Neural cell (in vitro differentiated cells): ENCODE results near the gene GLYATL3.

Experiments used
- EP300 ChIP-seq: fragments of 450-650 bp; conservative IDR thresholded peaks from 2 replicates; pipeline ENCODE4 v1.6.1; 2014; ENCODE audit warnings: antibody characterized with exemption, mild to moderate bottlenecking, moderate library complexity; ENCODE audit not compliant: poor library complexity, severe bottlenecking
- EZH2 ChIP-seq: fragments of 200-600, 300-800 bp; shearing (Covaris generic), sonication (generic); IDR thresholded peaks from 2 replicates; pipeline ENCODE4 v1.6.1; 2014; ENCODE audit warnings: antibody characterized with exemption, low read length, borderline replicate concordance, mild to moderate bottlenecking; ENCODE audit not compliant: insufficient read depth, poor library complexity, severe bottlenecking
- MXI1 ChIP-seq: fragments of 450-650 bp; conservative IDR thresholded peaks from 2 replicates; pipeline ENCODE4 v1.6.1; 2014; ENCODE audit warnings: antibody characterized with exemption, mild to moderate bottlenecking; ENCODE audit not compliant: poor library complexity, severe bottlenecking
- POLR2AphosphoS5 ChIP-seq: IDR thresholded peaks from 2 replicates; pipeline ENCODE4 v1.6.1; 2012
- RAD21 ChIP-seq: fragments of 450-650 bp; conservative IDR thresholded peaks from 2 replicates; pipeline ENCODE4 v1.6.1; 2014; ENCODE audit warnings: antibody characterized with exemption, mild to moderate bottlenecking, moderate library complexity
- SMC3 ChIP-seq: fragments of 450-650 bp; conservative IDR thresholded peaks from 2 replicates; pipeline ENCODE4 v1.6.1; 2014; ENCODE audit warnings: antibody characterized with exemption, mild to moderate bottlenecking, moderate library complexity; ENCODE audit not compliant: poor library complexity
- TF ChIP-seq, protein P1 (sequence below): fragments of 450-650 bp; IDR thresholded peaks from 2 replicates; pipeline ENCODE4 v1.5.1; 2014; ENCODE audit warnings: antibody characterized with exemption, mild to moderate bottlenecking, moderate library complexity; ENCODE audit not compliant: poor library complexity, severe bottlenecking
- TF ChIP-seq, protein P2 (sequence below): IDR thresholded peaks from 2 replicates; pipeline ENCODE4 v1.6.1; 2012; ENCODE audit warnings: borderline replicate concordance

GRCh38 chr6:49479308-49479970, 20.3 kb upstream of the GLYATL3 start:
- TF ChIP-seq EZH2 (no peak), POLR2AphosphoS5 (no peak), RAD21 (no peak), EP300 (no peak), MXI1 (no peak), SMC3 (no peak)
- TF ChIP-seq, protein P1, sequence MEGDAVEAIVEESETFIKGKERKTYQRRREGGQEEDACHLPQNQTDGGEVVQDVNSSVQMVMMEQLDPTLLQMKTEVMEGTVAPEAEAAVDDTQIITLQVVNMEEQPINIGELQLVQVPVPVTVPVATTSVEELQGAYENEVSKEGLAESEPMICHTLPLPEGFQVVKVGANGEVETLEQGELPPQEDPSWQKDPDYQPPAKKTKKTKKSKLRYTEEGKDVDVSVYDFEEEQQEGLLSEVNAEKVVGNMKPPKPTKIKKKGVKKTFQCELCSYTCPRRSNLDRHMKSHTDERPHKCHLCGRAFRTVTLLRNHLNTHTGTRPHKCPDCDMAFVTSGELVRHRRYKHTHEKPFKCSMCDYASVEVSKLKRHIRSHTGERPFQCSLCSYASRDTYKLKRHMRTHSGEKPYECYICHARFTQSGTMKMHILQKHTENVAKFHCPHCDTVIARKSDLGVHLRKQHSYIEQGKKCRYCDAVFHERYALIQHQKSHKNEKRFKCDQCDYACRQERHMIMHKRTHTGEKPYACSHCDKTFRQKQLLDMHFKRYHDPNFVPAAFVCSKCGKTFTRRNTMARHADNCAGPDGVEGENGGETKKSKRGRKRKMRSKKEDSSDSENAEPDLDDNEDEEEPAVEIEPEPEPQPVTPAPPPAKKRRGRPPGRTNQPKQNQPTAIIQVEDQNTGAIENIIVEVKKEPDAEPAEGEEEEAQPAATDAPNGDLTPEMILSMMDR: no peak
- TF ChIP-seq, protein P2, sequence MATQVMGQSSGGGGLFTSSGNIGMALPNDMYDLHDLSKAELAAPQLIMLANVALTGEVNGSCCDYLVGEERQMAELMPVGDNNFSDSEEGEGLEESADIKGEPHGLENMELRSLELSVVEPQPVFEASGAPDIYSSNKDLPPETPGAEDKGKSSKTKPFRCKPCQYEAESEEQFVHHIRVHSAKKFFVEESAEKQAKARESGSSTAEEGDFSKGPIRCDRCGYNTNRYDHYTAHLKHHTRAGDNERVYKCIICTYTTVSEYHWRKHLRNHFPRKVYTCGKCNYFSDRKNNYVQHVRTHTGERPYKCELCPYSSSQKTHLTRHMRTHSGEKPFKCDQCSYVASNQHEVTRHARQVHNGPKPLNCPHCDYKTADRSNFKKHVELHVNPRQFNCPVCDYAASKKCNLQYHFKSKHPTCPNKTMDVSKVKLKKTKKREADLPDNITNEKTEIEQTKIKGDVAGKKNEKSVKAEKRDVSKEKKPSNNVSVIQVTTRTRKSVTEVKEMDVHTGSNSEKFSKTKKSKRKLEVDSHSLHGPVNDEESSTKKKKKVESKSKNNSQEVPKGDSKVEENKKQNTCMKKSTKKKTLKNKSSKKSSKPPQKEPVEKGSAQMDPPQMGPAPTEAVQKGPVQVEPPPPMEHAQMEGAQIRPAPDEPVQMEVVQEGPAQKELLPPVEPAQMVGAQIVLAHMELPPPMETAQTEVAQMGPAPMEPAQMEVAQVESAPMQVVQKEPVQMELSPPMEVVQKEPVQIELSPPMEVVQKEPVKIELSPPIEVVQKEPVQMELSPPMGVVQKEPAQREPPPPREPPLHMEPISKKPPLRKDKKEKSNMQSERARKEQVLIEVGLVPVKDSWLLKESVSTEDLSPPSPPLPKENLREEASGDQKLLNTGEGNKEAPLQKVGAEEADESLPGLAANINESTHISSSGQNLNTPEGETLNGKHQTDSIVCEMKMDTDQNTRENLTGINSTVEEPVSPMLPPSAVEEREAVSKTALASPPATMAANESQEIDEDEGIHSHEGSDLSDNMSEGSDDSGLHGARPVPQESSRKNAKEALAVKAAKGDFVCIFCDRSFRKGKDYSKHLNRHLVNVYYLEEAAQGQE: no peak
